ENCODE results near the gene FBXW2. TPM values are rescaled to one million over a fixed set of nuclear protein-coding genes. Genes with fewer than 3 reads are reported as not detected.
"Not testable (repeated sequence)": the region's sequence is repeated elsewhere in the genome, so short reads cannot be mapped to it uniquely, and the experiment has no call there.

The FBXW2 gene
- total and polyA plus RNA-seq, 2 donors (not counting 1 experiment from before 2014, with no cell fraction given), result 33.5 to 77.5 TPM

DNA sequence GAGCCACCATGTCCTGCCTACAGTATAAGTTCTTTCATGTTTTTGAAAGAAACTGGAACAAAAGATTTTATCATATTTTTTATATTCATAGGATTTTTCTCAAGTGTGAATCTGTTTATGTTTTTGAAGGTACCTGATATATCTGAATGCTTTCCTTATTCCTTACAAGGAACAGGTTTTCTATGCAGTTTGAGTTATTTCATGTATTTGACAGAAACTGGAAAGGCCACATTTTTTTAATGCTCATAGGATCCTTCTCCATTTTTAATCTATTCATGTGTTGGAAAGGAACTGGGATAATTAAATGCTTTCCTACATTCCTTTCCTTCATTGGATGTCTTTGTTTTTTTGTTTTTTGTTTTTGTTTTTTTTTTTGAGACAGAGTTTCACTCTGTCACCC lies 15.7 kb upstream of the FBXW2 start:
- TF ChIP-seq CTCF (conservative IDR thresholded peaks at IDR 0.05 in 1 of 2, IDR thresholded peaks at IDR 0.05 in 1 of 2; ENCODE audit: low read depth in 1 of 2, low read length in 2 of 2), result no peak
- no peak for TF ChIP-seq EZH2 (IDR thresholded peaks at IDR 0.05; ENCODE audit: low read length, missing control alignments)
- no peak overlapping the region for H3K4me2 ChIP-seq (ENCODE audit: extremely low read depth, insufficient read depth, low read length)
- H2AFZ ChIP-seq (ENCODE audit: low read length), result no peak overlapping the region
- H3K4me3 ChIP-seq (replicated peaks in 1 of 4; ENCODE audit: control extremely low read depth in 1 of 4, insufficient read depth in 1 of 4, low read depth in 3 of 4, low read length in 4 of 4), result no peak overlapping the region
- H3K27me3 ChIP-seq (ENCODE audit: control insufficient read depth, insufficient read depth, low read length), result no peaks in the 10 kb centered on the region
- no peaks in the 10 kb centered on the region for H3K9me3 ChIP-seq (ENCODE audit: control insufficient read depth, insufficient read depth, low read depth, low read length)
- no peak for DNase-seq (ENCODE audit: low read depth in 2 of 2)
- H3K79me2 ChIP-seq (ENCODE audit: control insufficient read depth, insufficient read depth, low read length), result no peaks in the 10 kb centered on the region
- H3K27ac ChIP-seq (ENCODE audit: insufficient read depth, low read length), result no peak overlapping the region
- H3K9ac ChIP-seq (ENCODE audit: insufficient read depth, low read length), result no peak overlapping the region
- H4K20me1 ChIP-seq (ENCODE audit: control insufficient read depth, extremely low read depth, insufficient read depth, low read length), result no peaks in the 10 kb centered on the region
- no peaks in the 10 kb centered on the region for H3K4me1 ChIP-seq (ENCODE audit: control insufficient read depth, extremely low read depth, insufficient read depth, low read length)
- H3K36me3 ChIP-seq (ENCODE audit: control insufficient read depth, insufficient read depth, low read length), result no peaks in the 10 kb centered on the region

DNA sequence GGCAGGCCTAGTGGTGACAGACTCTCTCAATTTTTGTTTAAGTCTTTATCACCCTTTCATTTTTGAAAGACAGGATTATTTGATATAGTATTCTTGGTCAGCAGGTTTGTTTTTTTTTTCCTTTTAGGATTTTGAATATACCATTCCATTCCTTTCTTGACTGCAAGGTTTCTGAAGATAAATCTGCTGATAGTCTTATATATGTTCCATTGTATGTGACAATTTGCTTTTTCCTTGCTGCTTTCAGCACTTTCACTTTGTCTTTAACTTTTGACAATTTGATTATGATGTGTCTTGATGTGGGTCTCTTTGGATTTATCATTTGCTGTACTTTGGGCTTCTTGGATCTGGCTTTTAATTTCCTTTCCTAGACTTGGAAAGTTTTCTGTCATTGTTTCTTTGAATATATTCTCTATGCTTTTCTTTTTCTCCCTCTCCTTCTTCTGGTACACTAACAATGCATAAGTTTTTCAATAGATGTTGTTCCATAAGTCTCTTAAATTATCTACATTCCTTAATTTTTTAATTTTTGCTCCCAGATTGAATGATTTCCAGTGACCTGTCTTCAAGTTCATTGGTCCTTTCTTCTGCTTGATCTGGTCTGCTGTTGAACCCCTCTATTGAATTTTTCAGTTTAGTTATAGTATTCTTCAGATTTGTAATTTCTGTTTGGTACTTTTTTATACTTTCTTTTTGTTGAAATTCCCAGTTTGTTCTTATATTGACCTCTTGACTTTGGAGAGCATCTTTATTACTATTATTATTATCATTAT lies 14.6 kb upstream of the FBXW2 start:
- Histone ChIP-seq H3K9me3 (ENCODE audit: control insufficient read depth, insufficient read depth, low read depth, low read length) (no peaks in the 10 kb centered on the region), H2AFZ (ENCODE audit: low read length) (no peak overlapping the region), H3K9ac (ENCODE audit: insufficient read depth, low read length) (no peak overlapping the region), H3K4me1 (ENCODE audit: control insufficient read depth, extremely low read depth, insufficient read depth, low read length) (no peaks in the 10 kb centered on the region), H3K27ac (ENCODE audit: insufficient read depth, low read length) (no peak overlapping the region), H3K36me3 (ENCODE audit: control insufficient read depth, insufficient read depth, low read length) (no peaks in the 10 kb centered on the region), H3K4me3 (replicated peaks in 1 of 4; ENCODE audit: control extremely low read depth in 1 of 4, insufficient read depth in 1 of 4, low read depth in 3 of 4, low read length in 4 of 4) (no peak overlapping the region), H4K20me1 (ENCODE audit: control insufficient read depth, extremely low read depth, insufficient read depth, low read length) (no peaks in the 10 kb centered on the region), H3K79me2 (ENCODE audit: control insufficient read depth, insufficient read depth, low read length) (no peaks in the 10 kb centered on the region), H3K27me3 (ENCODE audit: control insufficient read depth, insufficient read depth, low read length) (no peaks in the 10 kb centered on the region), H3K4me2 (ENCODE audit: extremely low read depth, insufficient read depth, low read length) (no peak overlapping the region)
- no peak for TF ChIP-seq EZH2 (IDR thresholded peaks at IDR 0.05; ENCODE audit: low read length, missing control alignments)
- no peak for TF ChIP-seq CTCF (conservative IDR thresholded peaks at IDR 0.05 in 1 of 2, IDR thresholded peaks at IDR 0.05 in 1 of 2; ENCODE audit: low read depth in 1 of 2, low read length in 2 of 2)
- no peak for DNase-seq (ENCODE audit: low read depth in 2 of 2)

GRCh38 chr9:120804784-120805363 lies 11.7 kb upstream of the FBXW2 start:
- not testable (repeated sequence) for H3K36me3 ChIP-seq (ENCODE audit: control insufficient read depth, insufficient read depth, low read length); H4K20me1 ChIP-seq (ENCODE audit: control insufficient read depth, extremely low read depth, insufficient read depth, low read length); H3K9me3 ChIP-seq (ENCODE audit: control insufficient read depth, insufficient read depth, low read depth, low read length); DNase-seq (ENCODE audit: low read depth in 2 of 2); H3K79me2 ChIP-seq (ENCODE audit: control insufficient read depth, insufficient read depth, low read length); H3K4me3 ChIP-seq (replicated peaks in 1 of 4; ENCODE audit: control extremely low read depth in 1 of 4, insufficient read depth in 1 of 4, low read depth in 3 of 4, low read length in 4 of 4); H3K27me3 ChIP-seq (ENCODE audit: control insufficient read depth, insufficient read depth, low read length); H3K4me2 ChIP-seq (ENCODE audit: extremely low read depth, insufficient read depth, low read length); H3K9ac ChIP-seq (ENCODE audit: insufficient read depth, low read length); H3K4me1 ChIP-seq (ENCODE audit: control insufficient read depth, extremely low read depth, insufficient read depth, low read length); H2AFZ ChIP-seq (ENCODE audit: low read length); H3K27ac ChIP-seq (ENCODE audit: insufficient read depth, low read length)
